Activated CD8-positive, alpha-beta memory T cell treated with anti-CD3 and anti-CD28 coated beads for 24 hours (primary cell): ENCODE results near the gene ZNG1A.
"Not testable (repeated sequence)": the region's sequence is repeated elsewhere in the genome, so short reads cannot be mapped to it uniquely, and the experiment has no call there.

Source experiments
- DNase-seq: peaks from one replicate; pipeline ENCODE4 v3.0.0-alpha.2; 2020

ZNG1A gene

GRCh38 chr9:93909-94308 lies 84.9 kb downstream of the ZNG1A start:
- DNase-seq, result not testable (repeated sequence)

- not testable (repeated sequence) for DNase-seq
Measured at GRCh38 chr9:90851-91250, 88.0 kb downstream of the ZNG1A start.

- DNase-seq, result not testable (repeated sequence)
Measured at GRCh38 chr9:88396-89037, 90.3 kb downstream of the ZNG1A start.

GRCh38 chr9:87860-88259 lies 91.0 kb downstream of the ZNG1A start:
- DNase-seq, result not testable (repeated sequence)

DNA sequence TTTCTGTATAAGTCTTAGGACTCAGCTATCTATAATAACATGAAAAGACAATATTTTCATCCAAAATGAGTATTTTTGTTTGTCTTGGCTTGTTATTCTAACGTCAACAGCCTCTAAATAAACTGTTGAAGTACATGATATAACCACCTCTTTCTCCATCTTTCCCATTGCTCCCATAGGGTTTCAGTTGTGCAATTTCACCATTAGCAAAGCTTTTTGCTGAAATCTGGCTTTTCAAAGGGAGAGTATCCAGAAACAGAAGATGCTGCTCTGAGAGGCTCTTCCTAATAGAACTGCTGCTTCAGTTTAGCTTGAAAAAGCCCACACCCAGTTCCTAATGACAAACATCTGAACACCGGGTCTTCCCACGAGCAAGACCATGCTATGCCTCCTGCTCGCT lies 91.8 kb downstream of the ZNG1A start:
- DNase-seq, result not testable (repeated sequence)

- not testable (repeated sequence) for DNase-seq
Measured at GRCh38 chr9:86697-87096, 92.2 kb downstream of the ZNG1A start.

DNA sequence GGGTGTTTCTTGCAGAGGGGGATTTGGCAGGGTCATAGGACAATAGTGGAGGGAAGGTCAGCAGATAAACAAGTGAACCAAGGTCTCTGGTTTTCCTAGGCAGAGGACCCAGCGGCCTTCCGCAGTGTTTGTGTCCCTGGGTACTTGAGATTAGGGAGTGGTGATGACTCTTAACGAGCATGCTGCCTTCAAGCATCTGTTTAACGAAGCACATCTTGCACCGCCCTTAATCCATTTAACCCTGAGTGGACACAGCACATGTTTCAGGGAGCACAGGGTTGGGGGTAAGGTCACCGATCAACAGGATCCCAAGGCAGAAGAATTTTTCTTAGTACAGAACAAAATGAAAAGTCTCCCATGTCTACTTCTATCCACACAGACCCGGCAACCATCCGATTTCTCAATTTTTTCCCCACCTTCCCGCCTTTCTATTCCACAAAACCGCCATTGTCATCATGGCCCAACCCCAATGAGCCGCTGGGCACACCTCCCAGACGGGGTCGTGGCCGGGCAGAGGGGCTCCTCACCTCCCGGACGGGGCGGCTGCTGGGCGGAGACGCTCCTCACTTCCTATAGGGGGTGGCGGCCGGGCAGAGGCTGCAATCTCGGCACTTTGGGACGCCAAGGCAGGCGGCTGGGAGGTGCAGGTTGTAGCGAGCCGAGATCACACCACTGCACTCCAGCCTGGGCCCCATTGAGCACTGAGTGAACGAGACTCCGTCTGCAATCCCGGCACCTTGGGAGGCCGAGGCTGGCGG lies 95.7 kb downstream of the ZNG1A start:
- DNase-seq, result not testable (repeated sequence)

GRCh38 chr9:78333-78732 lies 100.5 kb downstream of the ZNG1A start:
- not testable (repeated sequence) for DNase-seq

- not testable (repeated sequence) for DNase-seq
Measured at GRCh38 chr9:76389-76788, 102.5 kb downstream of the ZNG1A start.

DNA sequence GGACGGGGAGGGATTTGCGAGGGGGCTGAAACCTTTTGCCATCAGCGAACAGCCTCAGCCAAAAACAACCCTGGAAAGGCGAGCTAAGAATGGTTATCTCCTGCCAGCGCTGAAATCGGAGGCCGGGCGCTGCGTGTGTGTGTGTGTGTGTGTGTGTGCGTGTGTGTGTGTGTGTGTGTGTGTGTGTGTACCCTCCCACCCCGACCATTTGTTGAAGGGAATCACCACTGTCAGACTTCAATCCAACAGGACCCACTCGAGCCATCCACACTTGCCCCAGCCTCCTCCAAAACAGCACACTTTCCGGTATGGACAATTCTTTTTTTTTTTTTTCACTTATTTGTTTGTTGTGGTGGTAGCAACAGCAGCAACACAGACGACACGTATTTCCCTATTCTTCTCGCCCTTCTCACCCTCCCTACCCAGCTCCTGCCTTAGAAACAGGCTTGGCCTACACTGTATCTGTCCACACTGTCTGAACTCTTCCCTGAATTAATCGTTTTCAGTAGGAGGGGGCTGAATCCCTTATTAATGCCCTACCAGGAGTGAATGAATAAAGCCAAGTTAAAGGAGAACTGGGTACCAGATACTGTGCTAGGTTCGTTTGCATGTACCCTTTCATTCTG lies 104.8 kb downstream of the ZNG1A start:
- DNase-seq, result not testable (repeated sequence)

- DNase-seq, result peak; percentile 65
Measured at GRCh38 chr9:73076-73899, 105.6 kb downstream of the ZNG1A start.
